Measurements from ENCODE around the gene RARG.

RARG gene

DNA sequence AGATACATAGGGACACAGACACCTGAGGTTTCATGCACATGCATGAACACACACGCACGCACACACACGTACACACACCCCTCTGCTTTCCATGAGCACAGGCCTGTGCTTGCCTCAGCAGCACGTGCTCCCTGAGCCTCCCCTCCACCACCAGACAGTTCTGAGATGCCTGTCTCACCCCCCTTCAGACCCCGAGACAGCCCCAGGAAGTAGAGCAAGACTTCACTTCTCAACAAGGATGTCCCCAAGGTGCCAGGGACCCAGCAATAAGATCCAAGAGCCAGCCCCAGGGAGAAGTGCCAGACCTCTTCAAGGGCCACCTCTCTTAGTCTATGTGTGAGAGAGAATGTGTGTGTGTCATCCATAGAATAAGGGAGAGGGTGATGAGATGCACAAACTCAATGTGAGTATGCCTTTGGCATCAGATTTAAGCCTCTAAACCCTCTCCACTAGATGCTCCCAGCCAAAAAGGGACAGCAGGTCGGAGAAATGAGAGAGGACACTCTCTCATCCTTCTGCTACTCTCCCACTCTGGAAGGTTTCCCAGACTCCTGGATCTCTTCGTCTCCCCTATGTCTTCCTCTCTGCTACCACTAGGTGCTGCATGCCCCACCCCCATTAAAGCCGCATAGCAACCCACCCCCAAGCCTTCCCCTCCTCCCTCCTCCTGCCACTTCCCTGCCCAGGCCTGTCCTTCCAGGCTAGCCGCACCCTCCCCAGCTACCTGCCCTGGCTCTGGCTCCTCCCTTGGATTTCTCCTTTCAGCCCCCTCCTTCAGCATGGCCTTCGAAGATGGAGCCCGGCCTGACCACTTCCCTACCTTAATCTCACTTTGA, 7.7 kb downstream of the RARG start:
- peak in 1 of 58 donors; percentile 12 for DNase-seq

- peak in 47 of 58 donors; percentile 18 to 76 (median 53) for DNase-seq
These were observed 8.5 kb downstream of the RARG start for GRCh38 chr12:53223389-53224060.

GRCh38 chr12:53222806-53223261, 9.2 kb downstream of the RARG start:
- DNase-seq: no peak

DNA sequence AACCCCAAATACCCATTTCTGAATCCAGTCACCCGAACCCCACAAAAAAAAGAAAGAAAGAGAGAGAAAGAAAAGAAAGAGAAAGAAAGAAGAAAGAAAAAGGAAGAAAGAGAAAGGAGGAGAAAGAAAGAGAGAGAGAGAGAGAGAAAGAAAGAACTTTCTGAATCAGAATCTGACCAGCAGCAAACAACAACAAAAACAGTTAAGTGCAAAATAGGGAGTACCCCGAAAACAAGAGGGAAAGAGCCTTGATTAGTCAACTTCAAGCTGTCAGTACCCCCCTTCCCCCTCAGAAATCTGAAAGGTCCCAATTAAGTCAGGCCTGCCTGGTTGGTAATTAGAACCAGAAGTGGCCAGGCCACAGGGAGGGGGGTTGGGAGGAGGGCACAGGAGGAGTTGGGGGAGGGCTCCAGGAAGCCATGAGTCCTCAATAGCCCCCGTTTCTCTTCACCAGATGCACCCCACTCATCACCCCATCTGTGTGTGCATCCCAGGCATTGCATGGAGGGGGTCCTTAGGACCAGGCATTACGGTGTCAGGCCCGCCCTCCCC, 9.8 kb downstream of the RARG start:
- DNase-seq: no peak

GRCh38 chr12:53221203-53222080, 10.6 kb downstream of the RARG start:
- DNase-seq: peak in 48 of 58 donors; percentile 39 to 79 (median 63)

DNA sequence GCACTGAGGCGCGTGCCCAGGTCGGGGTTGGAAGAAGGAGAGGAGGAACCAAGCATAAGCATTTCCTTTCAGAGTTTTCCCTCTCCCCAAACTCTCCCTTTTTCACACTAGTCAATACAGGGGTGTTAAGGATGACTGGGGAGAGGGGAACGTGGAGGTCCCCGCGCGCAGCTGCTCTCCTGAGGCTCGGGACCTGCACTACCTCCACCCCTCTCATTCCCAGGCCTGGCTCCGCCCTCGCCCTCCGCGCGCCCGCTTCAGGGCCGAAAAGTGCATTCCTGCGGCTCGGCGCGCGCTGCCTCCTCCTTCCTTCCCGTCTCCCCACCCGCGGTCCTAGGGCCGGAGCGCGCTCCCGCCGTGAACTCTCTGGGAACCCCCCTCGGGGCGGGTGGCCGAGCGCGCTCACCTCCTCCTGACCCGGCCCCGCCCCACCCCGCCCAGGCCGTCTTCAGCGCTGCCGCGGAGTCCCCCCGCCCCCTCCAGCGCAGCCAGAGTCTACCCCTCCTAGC, 11.3 kb downstream of the RARG start:
- peak in 51 of 58 donors; percentile 22 to 88 (median 70) for DNase-seq

- DNase-seq: peak in 46 of 58 donors; percentile 36 to 86 (median 59)
These were observed 11.9 kb downstream of the RARG start for GRCh38 chr12:53219956-53220693.

- peak in 10 of 58 donors; percentile 28 to 73 (median 46) for DNase-seq
These were observed 12.6 kb downstream of the RARG start for GRCh38 chr12:53219292-53219955.

DNA sequence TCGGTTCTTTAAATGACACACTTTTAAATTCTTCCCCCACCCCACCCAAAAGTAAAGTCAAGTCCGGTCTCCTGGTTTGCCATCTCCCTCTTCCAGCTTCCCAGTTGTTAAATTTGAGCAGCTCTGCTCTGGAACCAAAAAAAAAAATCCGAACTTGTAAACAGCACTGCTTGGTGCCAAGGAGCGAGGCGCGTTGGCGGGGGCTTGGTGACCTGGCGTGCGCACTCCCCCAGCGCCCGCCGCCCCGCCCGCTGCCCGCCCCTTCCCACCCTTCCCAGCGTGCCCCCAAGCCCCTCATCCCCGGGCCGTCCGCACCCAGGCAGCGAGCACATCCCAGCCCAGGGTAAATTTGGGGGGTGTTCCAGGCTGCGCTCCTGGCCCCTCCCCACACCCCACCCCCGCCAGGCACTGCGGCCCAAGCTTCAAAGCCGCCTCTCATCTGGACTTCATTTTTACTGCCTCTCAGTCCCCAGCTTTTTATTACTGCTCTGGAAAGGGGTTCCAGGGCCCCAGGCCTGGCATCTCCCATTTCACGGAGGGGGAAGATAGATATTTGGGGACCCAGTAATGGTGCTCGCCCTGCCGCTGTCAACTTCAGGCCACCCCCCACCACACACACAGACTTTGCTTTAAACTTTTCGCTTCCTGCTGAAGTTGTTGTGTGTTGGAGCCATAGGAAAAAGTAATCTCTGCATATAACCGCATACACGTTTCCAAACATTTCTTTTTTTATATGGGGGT, 13.3 kb downstream of the RARG start:
- peak in 2 of 58 donors; percentile 17 to 41 for DNase-seq

- peak in 2 of 58 donors; percentile 29 to 61 for DNase-seq
These were observed 14.1 kb downstream of the RARG start for GRCh38 chr12:53217931-53218307.

- peak in 1 of 58 donors; percentile 29 for DNase-seq
These were observed 14.7 kb downstream of the RARG start for GRCh38 chr12:53217051-53217930.

DNA sequence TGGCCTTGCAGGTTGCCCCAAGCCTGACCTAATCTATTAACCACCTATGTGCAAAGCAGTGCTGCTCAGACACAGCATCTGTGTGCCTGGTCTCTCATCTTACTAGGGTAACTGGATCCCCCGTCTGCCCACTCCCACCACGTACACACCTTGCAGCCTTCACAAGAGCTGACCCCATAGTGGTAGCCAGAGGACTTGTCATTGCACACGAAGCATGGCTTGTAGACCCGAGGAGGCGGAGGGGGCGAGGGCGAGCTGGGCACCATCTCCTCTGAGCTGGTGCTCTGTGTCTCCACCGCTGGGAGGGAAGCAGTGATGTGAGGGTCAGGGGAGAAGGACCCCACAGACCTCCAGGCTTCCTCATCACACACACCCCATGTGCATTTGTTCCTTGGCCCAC, 16.5 kb downstream of the RARG start:
- DNase-seq: no peak

GRCh38 chr12:53214687-53215455, 17.1 kb downstream of the RARG start:
- no peak for DNase-seq

- DNase-seq: no peak
These were observed 17.8 kb downstream of the RARG start for GRCh38 chr12:53214221-53214620.

GRCh38 chr12:53213348-53213747, 18.7 kb downstream of the RARG start:
- DNase-seq: peak in 57 of 58 donors; percentile 25 to 92 (median 70)

- DNase-seq: no peak
These were observed 19.1 kb downstream of the RARG start for GRCh38 chr12:53212931-53213330.
